SH-SY5Y (cell line): ENCODE data around the gene TSPAN18.

Experiments used
- GATA2 ChIP-seq: IDR thresholded peaks from 2 replicates; pipeline ENCODE4 v1.6.1; 2011; ENCODE audit warnings: mild to moderate bottlenecking, low read depth, low read length
- GATA3 ChIP-seq: IDR thresholded peaks from 2 replicates; pipeline ENCODE4 v1.6.1; 2011; ENCODE audit warnings: low read depth, mild to moderate bottlenecking, low read length, moderate library complexity

Gene TSPAN18

GRCh38 chr11:44726283-44727113, at the start of gene TSPAN18:
TSS of gene TSPAN18 (plus strand) at chr11:44726962. CDS start at chr11:44906417, 179,455 bp downstream.
- TF ChIP-seq GATA3 (no peak), GATA2 (peak; percentile 84)

- TF ChIP-seq GATA3 (no peak), GATA2 (no peak)
Measured at GRCh38 chr11:44680982-44681597, 45.7 kb upstream of the TSPAN18 start.

- TF ChIP-seq GATA2 (no peak), GATA3 (no peak)
Measured at GRCh38 chr11:44681698-44682097, 45.1 kb upstream of the TSPAN18 start.

- no peak for TF ChIP-seq GATA2
- no peak for TF ChIP-seq GATA3
Measured at GRCh38 chr11:44684859-44685281, 41.9 kb upstream of the TSPAN18 start.

GRCh38 chr11:44687388-44687787, 39.4 kb upstream of the TSPAN18 start:
- no peak for TF ChIP-seq GATA3

GRCh38 chr11:44689265-44689664, 37.5 kb upstream of the TSPAN18 start:
- TF ChIP-seq GATA2 (no peak), GATA3 (no peak)

- TF ChIP-seq GATA2 (no peak), GATA3 (no peak)
Measured at GRCh38 chr11:44690651-44691050, 36.1 kb upstream of the TSPAN18 start.

- TF ChIP-seq GATA3 = no peak
- TF ChIP-seq GATA2 = no peak
Measured at GRCh38 chr11:44692460-44692859, 34.3 kb upstream of the TSPAN18 start.

- peak; percentile 100 for TF ChIP-seq GATA2
- peak; percentile 99 for TF ChIP-seq GATA3
Measured at GRCh38 chr11:44693654-44694119, 33.1 kb upstream of the TSPAN18 start.

GRCh38 chr11:44694443-44694842, 32.3 kb upstream of the TSPAN18 start:
- TF ChIP-seq GATA2 = 0 out of 2 replicates have a peak, but pooled peaks have one; percentile 11
- no peak for TF ChIP-seq GATA3

- TF ChIP-seq GATA2 = no peak
Measured at GRCh38 chr11:44695169-44695833, 31.5 kb upstream of the TSPAN18 start.

- TF ChIP-seq GATA3 (no peak), GATA2 (no peak)
Measured at GRCh38 chr11:44698252-44698912, 28.4 kb upstream of the TSPAN18 start.

GRCh38 chr11:44699497-44700408, 27.0 kb upstream of the TSPAN18 start:
- TF ChIP-seq GATA3 (no peak), GATA2 (no peak)
